ENCODE data around the gene RNASE13. TPM values are rescaled to one million over a fixed set of nuclear protein-coding genes. Genes with fewer than 3 reads are reported as not detected.

RNASE13 gene
- total RNA-seq, 4 donors from 2014 or later = not detected

DNA sequence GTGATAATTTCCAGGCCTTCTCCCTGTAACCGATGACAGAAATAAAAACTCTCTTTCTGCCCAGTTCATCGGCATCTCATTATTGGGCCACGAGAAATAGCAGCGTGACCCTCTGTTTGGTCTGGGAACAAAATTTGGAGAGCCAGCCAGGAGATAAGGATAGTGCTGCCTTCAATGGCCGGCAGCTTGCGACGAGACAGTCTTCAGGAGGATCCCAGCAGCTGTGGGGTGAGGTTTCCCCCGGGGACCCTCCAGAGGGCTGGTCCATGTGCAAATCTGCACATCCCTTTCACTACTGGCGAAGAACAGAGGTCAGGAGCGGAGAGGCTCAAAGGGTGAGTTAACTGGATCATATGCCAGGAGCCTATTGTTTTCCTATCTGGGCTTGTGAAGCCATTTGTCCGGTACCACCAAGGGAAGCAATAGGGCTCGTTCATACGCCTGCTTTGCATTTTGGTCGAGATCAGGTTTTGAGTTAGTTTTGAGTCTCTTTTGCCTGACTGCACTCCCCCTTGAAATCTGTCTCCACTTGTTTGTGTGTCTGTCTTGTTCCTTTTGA is 30.7 kb downstream of the RNASE13 start:
- Histone ChIP-seq H3K36me3 (no peaks in the 10 kb centered on the region), H3K27ac (peak overlapping the region; percentile 44 to 75 (median 58)), H3K4me1 (peaks cover 0 to 43% (median 28%) of the 10 kb centered on the region in 4 donors), H3K9me3 (no peaks in the 10 kb centered on the region), H3K4me3 (no peak overlapping the region), H3K27me3 (no peaks in the 10 kb centered on the region)
- no peak for TF ChIP-seq POLR2AphosphoS5 (IDR thresholded peaks at IDR 0.05)
- no peak for TF ChIP-seq EP300 (IDR thresholded peaks at IDR 0.05; ENCODE audit: low read depth)
- TF ChIP-seq POLR2A (IDR thresholded peaks at IDR 0.05) = no peak
- TF ChIP-seq, protein P1, sequence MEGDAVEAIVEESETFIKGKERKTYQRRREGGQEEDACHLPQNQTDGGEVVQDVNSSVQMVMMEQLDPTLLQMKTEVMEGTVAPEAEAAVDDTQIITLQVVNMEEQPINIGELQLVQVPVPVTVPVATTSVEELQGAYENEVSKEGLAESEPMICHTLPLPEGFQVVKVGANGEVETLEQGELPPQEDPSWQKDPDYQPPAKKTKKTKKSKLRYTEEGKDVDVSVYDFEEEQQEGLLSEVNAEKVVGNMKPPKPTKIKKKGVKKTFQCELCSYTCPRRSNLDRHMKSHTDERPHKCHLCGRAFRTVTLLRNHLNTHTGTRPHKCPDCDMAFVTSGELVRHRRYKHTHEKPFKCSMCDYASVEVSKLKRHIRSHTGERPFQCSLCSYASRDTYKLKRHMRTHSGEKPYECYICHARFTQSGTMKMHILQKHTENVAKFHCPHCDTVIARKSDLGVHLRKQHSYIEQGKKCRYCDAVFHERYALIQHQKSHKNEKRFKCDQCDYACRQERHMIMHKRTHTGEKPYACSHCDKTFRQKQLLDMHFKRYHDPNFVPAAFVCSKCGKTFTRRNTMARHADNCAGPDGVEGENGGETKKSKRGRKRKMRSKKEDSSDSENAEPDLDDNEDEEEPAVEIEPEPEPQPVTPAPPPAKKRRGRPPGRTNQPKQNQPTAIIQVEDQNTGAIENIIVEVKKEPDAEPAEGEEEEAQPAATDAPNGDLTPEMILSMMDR (IDR thresholded peaks at IDR 0.05) = no peak
- DNase-seq = no peak
- 57 to 66% methylated on average over 6 to 13 of the region's 14 CpGs for WGBS, 2 donors (ENCODE audit: low coverage in 1 of 2)
- intact Hi-C loops (cut with DNase I; ENCODE audit: low total_unique reads) (no loop called here), in situ Hi-C loops (cut with MboI; ENCODE audit: low pct_ligation_motif_present in 1 of 4, low pct_unique_long_range_greater_than_20kb in 1 of 4, low sequenced_read_pairs in 3 of 4) (no loop called here)

DNA sequence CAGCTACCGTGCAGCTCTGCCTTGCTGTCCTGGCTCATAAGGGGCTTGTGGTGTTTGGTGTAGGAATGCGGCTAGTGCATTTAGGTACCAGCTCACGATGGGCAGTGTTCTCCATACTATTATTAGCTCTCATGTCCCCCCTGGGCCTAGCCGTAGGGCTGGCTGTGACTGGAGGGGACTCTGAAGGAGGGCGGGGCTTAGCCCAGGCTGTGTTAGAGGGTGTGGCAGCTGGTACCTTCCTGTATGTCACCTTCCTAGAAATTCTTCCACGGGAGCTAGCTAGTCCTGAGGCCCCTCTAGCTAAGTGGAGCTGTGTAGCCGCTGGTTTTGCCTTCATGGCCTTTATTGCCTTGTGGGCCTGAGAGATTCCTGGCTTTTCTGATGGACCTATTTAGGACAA is 33.4 kb downstream of the RNASE13 start:
- intact Hi-C loops (cut with DNase I; ENCODE audit: low total_unique reads) = no loop called here
- DNase-seq = peak; percentile 62
- H3K4me3 ChIP-seq = no peak overlapping the region
- H3K4me1 ChIP-seq = peaks cover 0 to 45% (median 25%) of the 10 kb centered on the region in 4 donors
- H3K36me3 ChIP-seq = peaks cover 0 to 6% (median 2%) of the 10 kb centered on the region in 4 donors
- no peaks in the 10 kb centered on the region for H3K27me3 ChIP-seq
- H3K27ac ChIP-seq = peak overlapping the region in 2 of 4 donors; percentile 55 to 75
- in situ Hi-C loops (cut with MboI; ENCODE audit: low pct_ligation_motif_present in 1 of 4, low pct_unique_long_range_greater_than_20kb in 1 of 4, low sequenced_read_pairs in 3 of 4) = no loop called here
- no peaks in the 10 kb centered on the region for H3K9me3 ChIP-seq
- WGBS, 2 donors (ENCODE audit: low coverage in 1 of 2) = 59 to 92% methylated on average over 2 to 7 of the region's 7 CpGs
- TF ChIP-seq, protein P1 (IDR thresholded peaks at IDR 0.05) = no peak
- TF ChIP-seq EP300 (IDR thresholded peaks at IDR 0.05; ENCODE audit: low read depth) (no peak), POLR2A (IDR thresholded peaks at IDR 0.05) (no peak), POLR2AphosphoS5 (IDR thresholded peaks at IDR 0.05) (no peak)

DNA sequence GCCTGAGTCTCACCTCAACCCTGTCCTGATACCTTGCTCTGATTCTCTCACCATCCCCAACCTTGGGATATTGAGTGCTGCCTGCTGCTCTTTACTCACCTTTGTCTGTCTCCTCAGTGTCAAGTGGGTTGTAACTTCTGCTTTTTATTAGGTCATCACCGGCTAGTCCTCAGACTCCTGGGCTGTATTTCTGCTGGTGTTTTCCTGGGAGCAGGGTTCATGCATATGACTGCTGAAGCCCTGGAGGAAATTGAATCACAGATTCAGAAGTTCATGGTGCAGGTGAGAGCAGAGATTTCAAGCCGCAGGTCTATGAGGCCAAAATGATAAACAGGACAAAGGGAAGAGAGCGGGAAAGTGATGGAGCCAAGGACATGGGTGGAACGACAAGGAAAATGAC is 35.0 kb downstream of the RNASE13 start:
- 35 to 83% methylated on average over 1 to 4 of the region's 4 CpGs for WGBS, 2 donors (ENCODE audit: low coverage in 1 of 2)
- in situ Hi-C loops (cut with MboI; ENCODE audit: low pct_ligation_motif_present in 1 of 4, low pct_unique_long_range_greater_than_20kb in 1 of 4, low sequenced_read_pairs in 3 of 4) = loop anchor here in 1 of 4 donors (25.0 kb wide), 1 partner anchor 312 kb away; the partner anchor contains the start of genes ANG and RNASE4
- peak overlapping the region; percentile 3 to 73 (median 49) for H3K27ac ChIP-seq
- H3K4me1 ChIP-seq = peaks cover 0 to 45% (median 28%) of the 10 kb centered on the region in 4 donors
- no peaks in the 10 kb centered on the region for H3K27me3 ChIP-seq
- no peaks in the 10 kb centered on the region for H3K9me3 ChIP-seq
- no peak overlapping the region for H3K4me3 ChIP-seq
- no peak for DNase-seq
- intact Hi-C loops (cut with DNase I; ENCODE audit: low total_unique reads) = no loop called here
- peaks cover 0 to 21% (median 9%) of the 10 kb centered on the region in 4 donors for H3K36me3 ChIP-seq
- TF ChIP-seq POLR2A (IDR thresholded peaks at IDR 0.05) = no peak
- TF ChIP-seq POLR2AphosphoS5 (IDR thresholded peaks at IDR 0.05) = no peak
- no peak for TF ChIP-seq EP300 (IDR thresholded peaks at IDR 0.05; ENCODE audit: low read depth)
- TF ChIP-seq, protein P1 (IDR thresholded peaks at IDR 0.05) = no peak

DNA sequence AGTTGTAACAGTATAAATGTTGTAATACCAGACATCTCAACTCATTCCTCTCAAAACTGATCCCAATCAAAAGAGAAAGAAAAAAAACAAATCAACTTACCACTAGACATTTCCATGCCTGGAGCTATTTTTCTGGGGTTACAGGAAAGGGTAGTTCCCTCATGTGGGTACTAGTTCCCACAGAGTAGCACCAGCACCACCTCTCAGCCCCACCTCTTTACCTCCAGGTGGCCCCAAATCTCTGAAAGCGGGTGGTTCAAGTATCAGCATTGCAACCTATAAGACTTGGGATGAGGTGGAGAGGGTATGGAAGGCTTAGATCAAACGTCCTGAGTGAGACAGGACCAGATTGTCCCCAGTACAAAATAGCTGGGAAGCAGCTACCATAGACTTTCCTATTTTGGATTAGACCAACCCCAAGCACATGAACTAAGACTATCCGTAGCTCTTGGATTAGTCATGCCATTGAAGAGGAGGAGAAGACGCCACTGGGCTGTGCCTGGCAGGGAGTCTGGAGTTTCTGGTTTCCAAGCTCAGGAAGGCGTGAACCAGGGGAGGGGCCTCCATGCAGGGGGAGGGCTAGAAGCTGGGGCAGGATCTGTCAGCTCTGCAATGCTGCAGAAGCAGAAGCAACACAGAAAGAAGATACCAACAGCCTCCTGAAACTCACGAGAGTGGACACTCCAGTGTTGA is 35.8 kb downstream of the RNASE13 start, which contains the start of gene SLC39A2:
Gene SLC39A2 (plus strand): TSS at position 620 of the 693 bp plus-strand sequence. CDS start 154 bp downstream, outside the sequence.
- Histone ChIP-seq H3K9me3 (no peaks in the 10 kb centered on the region), H3K4me3 (peak within 1 kb of the TSS in 1 of 4 donors; percentile 8), H3K27me3 (no peaks in the 10 kb centered on the region), H3K36me3 (peaks cover 0 to 28% (median 12%) of the 10 kb centered on the region in 4 donors), H3K27ac (peak within 1 kb of the TSS; percentile 32 to 73 (median 63)), H3K4me1 (peaks cover 0 to 45% (median 28%) of the 10 kb centered on the region in 4 donors)
- TF ChIP-seq, protein P1 (IDR thresholded peaks at IDR 0.05) = no peak
- TF ChIP-seq POLR2A (IDR thresholded peaks at IDR 0.05) (peak; percentile 38), EP300 (IDR thresholded peaks at IDR 0.05; ENCODE audit: low read depth) (no peak), POLR2AphosphoS5 (IDR thresholded peaks at IDR 0.05) (peak; percentile 39 to 62 (median 48))
- WGBS, 2 donors (ENCODE audit: low coverage in 1 of 2) = 28 to 40% methylated on average over 3 to 6 of the region's 6 CpGs
- intact Hi-C loops (cut with DNase I; ENCODE audit: low total_unique reads) = no loop called here
- in situ Hi-C loops (cut with MboI; ENCODE audit: low pct_ligation_motif_present in 1 of 4, low pct_unique_long_range_greater_than_20kb in 1 of 4, low sequenced_read_pairs in 3 of 4) = loop anchor here in 1 of 4 donors (25.0 kb wide), 1 partner anchor 312 kb away; the partner anchor contains the start of genes ANG and RNASE4
- peak; percentile 82 for DNase-seq
